Endothelial cell of umbilical vein (primary cell): Measurements from ENCODE around the gene YJU2. TPM values are rescaled to one million over a fixed set of nuclear protein-coding genes. Genes with fewer than 3 reads are reported as not detected.
A peak's percentile ranks its signal among the peaks of the same experiment; 100 is the strongest.

Experiments used
- BruUV-seq: library from RNA; stranded (reverse); fragments of 400-500 nt; replicated peaks from 2 replicates; lab custom pipeline; 2021; lab: Mats Ljungman, UMichigan
- CTCF ChIA-PET: fragments of 300-600, 350-600 bp; sonication (Branson Sonifier 250); formaldehyde crosslinking; loops from one replicate; lab custom pipeline; 2021; ENCODE audit warnings: antibody characterized with exemption, inconsistent platforms; lab: Charles Lee
- POLR2A ChIA-PET: fragments of 300-600, 350-600 bp; sonication (Branson Sonifier 250); formaldehyde crosslinking; loops from one replicate; lab custom pipeline; 2021; ENCODE audit warnings: antibody characterized with exemption, inconsistent platforms; lab: Charles Lee
- DNase-seq: peaks from one replicate; pipeline ENCODE4 v3.0.0-alpha.2; 2011; ENCODE audit warnings: low read depth, low spot score
- FAIRE-seq: peaks from 2 replicates; lab custom pipeline; 2011; peaks lifted over from hg19 to GRCh38; lab: Jason Lieb, UNC
- H2AFZ ChIP-seq: 2 replicates; pipeline ENCODE4 v1.6.0; 2012; ENCODE audit warnings: low read depth, low read length, control low read depth, inconsistent platforms
- H3K27ac ChIP-seq: 2 replicates; pipeline ENCODE4 v1.5.1; 2011; ENCODE audit warnings: low read depth, mild to moderate bottlenecking, control low read depth, low read length, moderate library complexity; ENCODE audit not compliant: insufficient read depth
- H3K27me3 ChIP-seq, 2 experiments: 2 replicates each; pipeline versions ENCODE4 v1.6.0 to v1.6.1; 2011; ENCODE audit warnings: low read length in 2 of 2, mixed read lengths in 1 of 2; ENCODE audit not compliant: control insufficient read depth in 2 of 2, insufficient read depth in 2 of 2
- H3K36me3 ChIP-seq, 2 experiments: 2 replicates in 1 of 2; 3 replicates in 1 of 2; pipeline ENCODE4 v1.5.1; 2011; ENCODE audit warnings: low read length in 2 of 2, mild to moderate bottlenecking in 1 of 2, moderate library complexity in 1 of 2; ENCODE audit not compliant: control insufficient read depth in 2 of 2, insufficient read depth in 2 of 2; ENCODE audit errors: extremely low read depth in 1 of 2
- H3K4me1 ChIP-seq: 3 replicates; pipeline ENCODE4 v1.5.1; 2011; ENCODE audit warnings: mild to moderate bottlenecking, low read length; ENCODE audit not compliant: control insufficient read depth, insufficient read depth; ENCODE audit errors: extremely low read depth
- H3K4me2 ChIP-seq: 2 replicates; pipeline ENCODE4 v1.6.1; 2011; ENCODE audit warnings: low read length, control low read depth, mixed read lengths; ENCODE audit not compliant: insufficient read depth
- H3K4me3 ChIP-seq, 3 experiments: fragments of 200-600 bp in 1 of 3; sonication (generic), shearing (Covaris generic) in 1 of 3; replicated peaks in 1 of 3; 2 replicates each; pipeline ENCODE4 v1.5.1; 2011 to 2016; ENCODE audit warnings: control low read depth in 3 of 3, low read length in 3 of 3, mild to moderate bottlenecking in 2 of 3, inconsistent platforms in 1 of 3, low read depth in 1 of 3, moderate library complexity in 1 of 3; ENCODE audit not compliant: insufficient read depth in 1 of 3
- H3K79me2 ChIP-seq: 2 replicates; pipeline ENCODE4 v1.6.0; 2012; ENCODE audit warnings: low read length, inconsistent platforms; ENCODE audit not compliant: control insufficient read depth, insufficient read depth
- H3K9ac ChIP-seq: replicated peaks from 2 replicates; pipeline ENCODE3; 2011; ENCODE audit warnings: low read length, control low read depth; ENCODE audit not compliant: insufficient read depth; ENCODE audit errors: extremely low read depth
- H3K9me1 ChIP-seq: replicated peaks from 3 replicates; pipeline ENCODE4 v1.6.0; 2011; ENCODE audit warnings: mild to moderate bottlenecking, low read length; ENCODE audit not compliant: control insufficient read depth, insufficient read depth; ENCODE audit errors: extremely low read depth
- H3K9me3 ChIP-seq: replicated peaks from 2 replicates; pipeline ENCODE4 v1.5.1; 2012; ENCODE audit warnings: low read length, inconsistent platforms; ENCODE audit not compliant: control insufficient read depth, insufficient read depth
- H4K20me1 ChIP-seq: replicated peaks from 2 replicates; pipeline ENCODE3; 2011; ENCODE audit warnings: mild to moderate bottlenecking, low read length; ENCODE audit not compliant: control insufficient read depth, insufficient read depth; ENCODE audit errors: extremely low read depth
- CTCF ChIP-seq, 2 donors: IDR thresholded peaks; 1 replicate in 1 of 2; 2 replicates in 1 of 2; pipeline ENCODE4 v1.5.1; 2011; ENCODE audit warnings: low read length in 2 of 2, mild to moderate bottlenecking in 2 of 2, moderate library complexity in 2 of 2, control low read depth in 1 of 2, inconsistent platforms in 1 of 2, low read depth in 1 of 2; ENCODE audit not compliant: insufficient read depth in 1 of 2; ENCODE audit errors: extremely low read depth in 1 of 2
- EZH2 ChIP-seq: IDR thresholded peaks from 2 replicates; pipeline ENCODE4 v1.6.1; 2012; ENCODE audit warnings: borderline replicate concordance, low read depth, mild to moderate bottlenecking, moderate library complexity, low read length, inconsistent platforms; ENCODE audit not compliant: severe bottlenecking
- FOS ChIP-seq: IDR thresholded peaks from 2 replicates; pipeline ENCODE4 v1.6.1; 2011; ENCODE audit warnings: mild to moderate bottlenecking, low read length, moderate library complexity, borderline replicate concordance; ENCODE audit not compliant: insufficient read depth
- GATA2 ChIP-seq: IDR thresholded peaks from 2 replicates; pipeline ENCODE4 v1.7.0; 2011; ENCODE audit warnings: low read depth, mild to moderate bottlenecking, moderate library complexity, mixed read lengths, low read length; ENCODE audit not compliant: insufficient read length, insufficient read depth
- JUN ChIP-seq: IDR thresholded peaks from 2 replicates; pipeline ENCODE4 v1.6.1; 2011; ENCODE audit warnings: borderline replicate concordance, low read depth; ENCODE audit not compliant: insufficient read length, insufficient read depth
- MAX ChIP-seq: IDR thresholded peaks from 2 replicates; pipeline ENCODE4 v1.6.1; 2011; ENCODE audit not compliant: insufficient read depth, insufficient read length
- MYC ChIP-seq: IDR thresholded peaks from one replicate; pipeline ENCODE4 v1.6.1; 2011; ENCODE audit warnings: mild to moderate bottlenecking, low read depth, low read length
- POLR2A ChIP-seq: IDR thresholded peaks from 2 replicates; pipeline ENCODE4 v1.6.1; 2012; ENCODE audit warnings: low read depth, mild to moderate bottlenecking, control low read depth, low read length
- POLR2AphosphoS5 ChIP-seq: IDR thresholded peaks from 2 replicates; pipeline ENCODE4 v1.6.1; 2012; ENCODE audit warnings: low read depth, mild to moderate bottlenecking, control low read depth, low read length, moderate library complexity; ENCODE audit not compliant: insufficient read depth
- dilution Hi-C: fragments of 300-500 bp; cut with MboI; formaldehyde crosslinking; loops from one replicate; pipeline ENCODE4 v1.15.0; 2019; ENCODE audit warnings: low sequenced_read_pairs; ENCODE audit not compliant: extremely low pct_ligation_motif_present
- intact Hi-C: fragments of 100-400 bp; cut with micrococcal nuclease; formaldehyde crosslinking; loops from one replicate; pipeline ENCODE4 v1.10.0; 2022
- polyA plus RNA-seq, 4 experiments: library from polyadenylated mRNA; depleted of rRNA in 3 of 4; stranded (reverse) in 3 of 4; unstranded in 1 of 4; fragments of >200 nt; gene quantifications; 2 replicates each; pipeline versions ENCODE4 v1.2.1 to v1.2.3, GENCODE V29; 2011 to 2012; ENCODE audit warnings: missing spikeins in 1 of 4
- total RNA-seq: library from RNA; stranded (reverse); gene quantifications from 2 replicates; pipeline ENCODE4 v1.2.3, GENCODE V29; 2021

Gene YJU2
- total and polyA plus RNA-seq, 2 donors (not counting 3 experiments of a cell fraction or from before 2014, with no cell fraction given), result 20.7 to 21.5 TPM

GRCh38 chr19:4279530-4280422 is 32.9 kb downstream of the YJU2 start:
- H3K9ac ChIP-seq, result no peak overlapping the region
- peaks cover 19 to 30% of the 10 kb centered on the region in 2 experiments for H3K27me3 ChIP-seq
- intact Hi-C loops, result no loop called here
- H3K4me2 ChIP-seq, result no peak overlapping the region
- no TSS peak for BruUV-seq
- DNase-seq, result no peak
- H3K9me3 ChIP-seq, result no peaks in the 10 kb centered on the region
- no peak overlapping the region for H2AFZ ChIP-seq
- H3K9me1 ChIP-seq, result no peaks in the 10 kb centered on the region
- no peaks in the 10 kb centered on the region for H3K4me1 ChIP-seq
- FAIRE-seq, result no peak
- H3K79me2 ChIP-seq, result no peaks in the 10 kb centered on the region
- H3K36me3 ChIP-seq, result no peaks in the 10 kb centered on the region
- TF ChIP-seq POLR2A (no peak), MYC (no peak), EZH2 (peak; percentile 90), JUN (no peak), FOS (no peak), MAX (no peak), GATA2 (no peak), CTCF (IDR thresholded peaks at IDR 0.05; ENCODE audit: extremely low read depth in 1 of 2, insufficient read depth in 1 of 2, low read depth in 1 of 2, low read length in 2 of 2) (no peak), POLR2AphosphoS5 (no peak)
- no peaks in the 10 kb centered on the region for H4K20me1 ChIP-seq
- ChIA-PET POLR2A (no interaction called here), CTCF (interaction anchor here (0.6 to 3.3 kb wide), 4 partner anchors 12 to 73 kb away, joined by 3 to 24 read pairs (median 6); no protein-coding TSS in a partner anchor)
- H3K27ac ChIP-seq, result no peak overlapping the region
- H3K4me3 ChIP-seq, result no peak overlapping the region
- dilution Hi-C loops, result no loop called here
